ENCODE measurements around the gene DNAH3.
A peak's percentile ranks its signal among the peaks of the same experiment; 100 is the strongest.
"Not testable (repeated sequence)": the region's sequence is repeated elsewhere in the genome, so short reads cannot be mapped to it uniquely, and the experiment has no call there.

DNAH3 gene

GRCh38 chr16:21063314-21063713, 87.3 kb downstream of the DNAH3 start:
- DNase-seq = not testable (repeated sequence)

DNA sequence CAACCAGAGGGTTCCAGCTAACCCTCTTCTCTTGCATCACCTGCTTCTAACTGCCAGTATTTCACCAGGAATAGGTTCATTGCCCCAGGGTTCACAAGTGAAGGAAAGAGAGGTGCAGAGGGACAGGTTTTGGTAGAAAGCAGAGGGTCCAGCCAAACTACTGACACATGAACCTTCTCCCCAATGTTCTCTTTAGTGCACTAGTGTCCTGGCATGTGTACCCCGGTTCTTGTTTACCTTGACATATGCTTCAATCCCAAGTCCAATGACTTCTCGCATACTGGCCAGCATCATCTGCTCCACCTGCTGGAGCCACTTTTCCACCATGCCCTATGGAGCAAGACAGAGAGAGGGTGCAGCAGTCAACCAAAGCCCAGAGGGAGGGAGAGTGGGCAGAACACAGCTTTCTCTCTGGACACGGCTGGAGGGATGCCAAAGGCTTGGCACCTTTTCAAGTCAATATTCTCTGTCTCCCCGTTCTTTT, 90.6 kb downstream of the DNAH3 start:
- DNase-seq = no peak

- no peak for DNase-seq
Measured at GRCh38 chr16:21057875-21058274, 92.8 kb downstream of the DNAH3 start.

DNA sequence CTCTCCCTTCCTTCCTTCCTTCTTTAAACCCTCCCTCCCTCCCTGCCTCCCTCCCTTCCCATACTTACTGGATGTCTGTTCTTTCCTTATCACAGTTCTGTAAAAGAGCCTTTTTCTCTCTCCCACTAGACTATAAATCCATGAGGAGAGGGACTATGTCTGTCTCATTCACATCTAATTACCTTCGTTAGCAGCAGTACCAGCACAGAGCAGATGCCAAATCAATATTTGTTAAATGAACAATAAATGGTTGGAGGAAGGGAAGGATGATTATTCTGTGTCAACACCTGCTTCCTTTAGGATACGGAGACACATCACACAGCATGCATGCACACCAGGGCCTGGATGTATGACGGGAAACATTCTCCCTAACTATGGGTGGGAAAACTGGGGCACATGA, 94.2 kb downstream of the DNAH3 start:
- no peak for DNase-seq

DNA sequence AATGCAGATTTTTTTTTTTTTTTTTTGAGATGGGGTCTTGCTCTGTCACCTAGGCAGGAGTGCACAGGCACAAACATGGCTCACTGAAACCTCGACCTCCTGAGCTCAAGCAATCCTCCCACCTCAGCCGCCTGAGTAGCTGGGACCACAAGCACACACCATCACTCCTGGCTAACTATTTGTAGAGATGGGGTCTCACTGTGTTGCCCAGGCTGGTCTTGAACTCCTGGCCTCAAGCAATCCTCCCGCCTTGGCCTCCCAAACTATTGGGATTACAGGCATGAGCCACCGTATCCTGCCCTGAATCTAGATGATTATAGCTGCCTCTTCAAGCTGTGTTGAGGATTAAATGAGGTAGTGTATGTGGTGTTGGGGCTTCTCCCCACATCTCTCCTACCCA, 94.9 kb downstream of the DNAH3 start:
- DNase-seq = not testable (repeated sequence)

GRCh38 chr16:21053590-21053989, 97.1 kb downstream of the DNAH3 start:
- no peak for DNase-seq

DNA sequence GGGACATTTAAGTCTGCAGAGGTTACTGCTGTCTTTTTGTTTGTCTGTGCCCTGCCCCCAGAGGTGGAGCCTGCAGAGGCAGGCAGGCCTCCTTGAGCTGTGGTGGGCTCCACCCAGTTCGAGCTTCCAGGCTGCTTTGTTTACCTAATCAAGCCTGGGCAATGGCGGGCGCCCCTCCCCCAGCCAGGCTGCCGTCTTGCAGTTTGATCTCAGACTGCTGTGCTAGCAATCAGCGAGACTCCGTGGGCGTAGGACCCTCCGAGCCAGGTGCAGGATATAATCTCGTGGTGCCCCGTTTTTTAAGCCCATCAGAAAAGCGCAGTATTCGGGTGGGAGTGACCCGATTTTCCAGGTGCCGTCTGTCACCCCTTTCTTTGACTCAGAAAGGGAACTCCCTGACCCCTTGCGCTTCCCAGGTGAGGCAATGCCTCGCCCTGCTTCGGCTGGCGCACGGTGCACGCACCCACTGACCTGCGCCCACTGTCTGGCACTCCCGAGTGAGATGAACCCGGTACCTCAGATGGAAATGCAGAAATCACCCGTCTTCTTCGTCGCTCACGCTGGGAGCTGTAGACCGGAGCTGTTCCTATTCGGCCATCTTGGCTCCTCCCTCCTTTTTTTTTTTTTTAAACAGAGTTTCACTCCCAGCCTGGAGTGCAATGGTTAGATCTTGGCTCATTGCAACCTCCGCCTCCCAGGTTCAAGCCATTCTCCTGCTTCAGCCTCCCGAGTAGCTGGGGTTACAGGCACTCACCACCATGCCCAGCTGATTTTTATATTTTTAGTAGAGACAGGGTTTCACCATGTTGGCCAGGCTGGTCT, 102.3 kb downstream of the DNAH3 start:
- not testable (repeated sequence) for DNase-seq

DNA sequence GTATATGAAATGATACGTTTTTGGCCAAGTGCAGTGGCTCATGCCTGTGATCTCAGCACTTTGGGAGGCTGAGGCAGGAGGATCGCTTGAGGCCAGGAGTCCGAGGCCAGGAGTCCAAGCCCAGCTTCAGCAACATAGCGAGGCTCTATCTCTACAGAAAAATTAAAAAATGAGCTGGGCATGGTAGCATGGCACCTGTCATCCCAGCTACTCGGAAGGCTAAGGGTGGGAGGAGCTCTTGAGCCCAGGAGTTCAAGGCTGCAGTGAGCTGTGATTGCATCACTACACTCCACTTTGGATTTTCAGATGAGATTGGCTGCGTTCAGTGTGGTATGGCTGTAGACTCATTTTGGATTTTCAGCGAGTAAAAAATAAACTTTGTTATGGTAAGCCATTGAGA, 112.4 kb downstream of the DNAH3 start:
- DNase-seq = no peak

DNA sequence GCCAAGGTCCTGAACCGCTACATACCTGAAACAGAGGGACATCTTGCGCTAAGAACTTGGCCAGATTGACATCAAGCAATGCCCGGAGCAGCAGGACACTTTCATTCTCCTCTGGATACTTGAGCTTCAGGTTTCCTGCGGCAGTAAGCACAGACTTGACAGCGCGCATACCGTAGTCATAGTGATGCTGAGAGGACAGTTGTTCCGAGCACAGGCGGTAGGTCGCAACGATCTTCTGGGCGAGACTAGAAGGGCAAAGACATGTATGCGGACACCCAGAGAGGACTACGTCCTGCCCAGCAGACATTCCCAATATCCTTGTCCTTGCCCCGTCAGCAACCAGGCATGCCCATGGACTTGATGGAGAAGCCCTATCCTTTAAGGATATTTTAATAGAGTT, 112.9 kb downstream of the DNAH3 start:
- DNase-seq = no peak

DNA sequence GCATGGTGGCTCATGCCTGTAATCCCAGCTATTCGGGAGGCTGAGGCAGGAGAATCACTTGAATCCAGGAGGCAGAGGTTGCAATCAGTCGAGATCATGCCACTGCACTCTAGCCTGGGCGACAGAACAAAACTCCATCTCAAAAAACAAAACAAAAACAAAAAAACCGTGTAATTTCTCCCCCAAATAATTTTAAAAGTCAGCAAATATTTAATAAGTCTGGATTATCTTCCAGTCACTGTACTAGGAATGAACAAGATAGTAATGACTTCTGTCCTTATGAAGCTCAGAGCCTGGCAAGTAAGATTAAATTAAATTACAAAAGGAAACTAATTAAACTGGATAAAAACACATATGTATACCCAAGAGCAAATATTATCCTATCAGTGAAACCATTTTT, 113.5 kb downstream of the DNAH3 start:
- no peak for DNase-seq

- DNase-seq = no peak
Measured at GRCh38 chr16:21036471-21036870, 114.2 kb downstream of the DNAH3 start.

DNA sequence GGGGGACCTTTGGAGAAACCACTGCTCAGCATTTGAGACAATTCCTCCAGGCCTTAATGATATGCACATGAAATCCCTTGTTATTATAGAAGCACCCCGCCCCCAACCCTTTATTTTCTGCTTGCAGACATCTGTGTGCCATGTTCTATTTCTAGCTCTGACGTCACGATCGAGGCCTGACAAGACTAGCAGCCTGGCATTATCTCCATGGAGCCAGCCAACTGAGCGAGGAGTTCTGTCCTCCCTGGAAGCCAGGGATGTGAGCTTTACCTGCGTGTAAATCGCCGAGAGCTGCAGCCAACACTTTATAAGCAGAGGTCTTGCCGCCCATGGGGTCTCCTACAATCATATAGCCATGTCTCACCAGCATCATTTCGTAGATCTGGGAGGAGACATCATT, 116.9 kb downstream of the DNAH3 start:
- no peak for DNase-seq

GRCh38 chr16:21033264-21033663, 117.4 kb downstream of the DNAH3 start:
- DNase-seq = no peak

DNA sequence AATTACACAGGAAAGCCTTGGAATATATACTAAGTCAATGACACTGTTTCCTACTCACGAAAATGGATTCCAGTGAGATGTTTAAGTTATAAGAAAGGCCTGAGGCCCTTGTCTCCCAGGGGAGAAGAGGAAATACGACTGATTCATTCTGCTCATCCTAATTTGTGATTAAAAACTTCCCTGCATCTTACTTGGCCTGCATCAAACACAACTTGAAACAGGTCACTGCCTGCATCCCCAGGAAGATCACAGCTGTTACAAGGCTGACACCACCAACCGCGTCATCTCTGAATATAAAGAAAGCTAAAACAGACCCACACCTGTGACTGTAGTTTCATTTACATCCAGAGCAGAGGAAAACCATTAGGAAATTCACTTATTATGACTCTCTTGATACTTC, 121.9 kb downstream of the DNAH3 start:
- DNase-seq = no peak

GRCh38 chr16:21026846-21027245, 123.8 kb downstream of the DNAH3 start:
- DNase-seq = no peak

GRCh38 chr16:21023509-21024202, 127.0 kb downstream of the DNAH3 start:
- no peak for DNase-seq

DNA sequence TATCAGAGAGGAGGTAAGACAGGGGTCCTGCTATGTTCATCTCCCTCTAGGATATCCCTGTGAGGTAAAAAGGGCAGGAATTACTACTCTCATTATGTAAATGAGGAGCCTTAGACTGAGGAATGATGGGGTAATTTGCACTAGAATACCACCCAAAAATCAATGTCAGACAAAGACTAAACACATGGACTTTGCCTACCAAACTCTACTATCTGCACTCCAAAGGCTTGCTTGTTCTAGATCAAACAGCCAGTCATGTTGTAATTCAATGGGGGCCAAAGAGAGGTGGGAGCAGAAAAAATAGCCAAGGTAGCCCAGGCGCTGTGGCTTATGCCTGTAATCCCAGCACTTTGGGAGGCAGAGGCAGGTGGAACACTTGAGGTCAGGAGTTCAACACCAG, 129.3 kb downstream of the DNAH3 start:
- DNase-seq = no peak

GRCh38 chr16:21009815-21010214, 140.8 kb downstream of the DNAH3 start:
- no peak for DNase-seq

DNA sequence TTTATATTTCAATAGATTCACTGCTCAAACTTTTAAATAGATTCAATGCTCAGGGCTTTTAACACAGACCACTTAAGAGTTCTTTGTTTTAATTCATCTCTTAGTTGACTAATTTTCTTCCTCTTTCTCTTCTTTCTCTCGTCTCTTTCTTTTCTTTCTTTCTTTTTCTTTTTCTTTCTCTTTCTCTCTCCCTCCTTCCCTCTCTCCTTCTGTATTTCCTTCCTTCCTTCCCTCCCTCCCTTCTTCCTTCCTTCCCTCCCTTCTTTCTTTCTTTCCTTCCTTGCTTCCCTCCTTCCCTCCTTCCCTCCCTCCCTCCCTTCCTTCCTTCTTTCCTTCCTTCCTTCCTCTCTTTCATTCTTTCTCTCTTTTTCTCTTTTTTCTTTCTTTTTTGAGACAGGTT, 145.6 kb downstream of the DNAH3 start:
- DNase-seq = no peak

- peak; percentile 19 for DNase-seq
Measured at GRCh38 chr16:21001262-21001661, 149.4 kb downstream of the DNAH3 start.

DNA sequence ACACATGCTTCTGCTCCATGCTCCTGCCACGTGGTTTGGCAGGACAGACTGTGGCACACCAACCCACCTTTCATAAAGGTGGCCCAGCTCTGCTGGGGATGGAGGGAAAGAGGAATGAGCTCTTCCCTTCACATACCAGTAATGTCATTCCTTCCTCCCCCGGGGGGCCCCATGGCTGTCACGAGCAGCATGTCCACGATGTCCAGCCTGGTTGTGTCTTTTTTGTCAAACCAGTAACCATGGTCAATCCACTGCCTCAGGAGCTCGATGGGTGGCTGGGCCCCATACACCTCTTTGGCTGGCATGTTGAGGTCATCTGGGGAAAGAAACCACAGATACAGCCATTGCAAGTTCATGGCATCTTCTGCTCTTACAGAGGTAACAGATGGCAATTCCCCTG, 153.5 kb downstream of the DNAH3 start:
- DNase-seq = no peak

GRCh38 chr16:20995711-20996110, 154.9 kb downstream of the DNAH3 start:
- no peak for DNase-seq

DNA sequence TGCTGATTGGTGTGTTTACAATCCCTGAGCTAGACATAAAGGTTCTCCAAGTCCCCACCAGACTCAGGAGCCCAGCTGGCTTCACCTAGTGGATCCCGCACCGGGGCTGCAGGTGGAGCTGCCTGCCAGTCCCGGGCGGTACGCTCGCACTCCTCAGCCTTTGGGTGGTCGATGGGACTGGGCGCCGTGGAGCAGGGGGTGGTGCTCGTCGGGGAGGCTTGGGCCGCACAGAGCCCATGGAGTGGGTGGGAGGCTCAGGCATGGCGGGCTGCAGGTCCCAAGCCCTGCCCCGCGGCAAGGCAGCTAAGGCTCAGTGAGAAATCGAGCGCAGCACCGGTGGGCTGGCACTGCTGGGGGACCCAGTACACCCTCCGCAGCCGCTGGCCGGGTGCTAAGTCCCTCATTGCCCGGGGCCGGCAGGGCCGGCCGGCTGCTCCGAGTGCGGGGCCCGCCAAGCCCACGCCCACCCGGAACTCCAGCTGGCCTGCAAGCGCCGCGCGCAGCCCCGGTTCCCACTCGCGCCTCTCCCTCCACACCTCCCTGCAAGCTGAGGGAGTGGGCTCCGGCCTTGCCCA, 161.1 kb downstream of the DNAH3 start:
- DNase-seq = not testable (repeated sequence)

- DNase-seq = peak; percentile 7
Measured at GRCh38 chr16:20987049-20987448, 163.6 kb downstream of the DNAH3 start.
